ENCODE results near the gene PPM1E. TPM values are rescaled to one million over a fixed set of nuclear protein-coding genes. Genes with fewer than 3 reads are reported as not detected.

The PPM1E gene
- total and polyA plus RNA-seq, 2 of the 8 experiments (the other 6 are each of a cell fraction or from before 2014, with no cell fraction given), result 5.0 to 10.4 TPM

- Histone ChIP-seq H3K79me2 (ENCODE audit: control insufficient read depth in 1 of 2, insufficient read depth in 2 of 2, low read length in 2 of 2) (no peaks in the 10 kb centered on the region), H3K9me3 (ENCODE audit: insufficient read depth in 2 of 2, low read depth in 1 of 2, low read length in 1 of 2) (no peaks in the 10 kb centered on the region), H4K8ac (ENCODE audit: extremely low read depth, insufficient read depth, low read length) (no peak overlapping the region), H2BK20ac (ENCODE audit: low read length) (no peak overlapping the region), H2BK5ac (ENCODE audit: low read depth, low read length) (no peak overlapping the region), H4K20me1 (replicated peaks in 1 of 2; ENCODE audit: control insufficient read depth in 1 of 2, insufficient read depth in 2 of 2, low read length in 2 of 2) (no peaks in the 10 kb centered on the region), H4K5ac (ENCODE audit: insufficient read length, low read depth, low read length) (no peak overlapping the region), H2BK12ac (ENCODE audit: low read depth, low read length) (no peak overlapping the region), H3K9ac (replicated peaks in 1 of 4; ENCODE audit: extremely low read depth in 1 of 4, low read depth in 3 of 4, low read length in 3 of 4) (no peak overlapping the region), H2AFZ (ENCODE audit: low read length) (no peak overlapping the region), H4K91ac (replicated peaks; ENCODE audit: insufficient read length, low read length) (no peak overlapping the region), H3K56ac (replicated peaks; ENCODE audit: insufficient read length, low read depth, low read length) (no peak overlapping the region), H3K23ac (ENCODE audit: insufficient read length) (no peak overlapping the region), H3K14ac (ENCODE audit: insufficient read length) (no peak overlapping the region), H3K36me3 (ENCODE audit: control insufficient read depth in 2 of 4, insufficient read depth in 4 of 4, low read length in 3 of 4) (peaks cover 0 to 33% (median 13%) of the 10 kb centered on the region in 4 experiments; a peak in 5 of 8 replicates), H3K4ac (replicated peaks; ENCODE audit: insufficient read length, low read depth, low read length) (no peak overlapping the region), H3K27me3 (replicated peaks in 1 of 4; ENCODE audit: control insufficient read depth in 3 of 4, extremely low read depth in 1 of 4, insufficient read depth in 3 of 4, low read length in 3 of 4) (no peaks in the 10 kb centered on the region), H3K79me1 (ENCODE audit: low read depth, low read length) (no peaks in the 10 kb centered on the region), H2BK15ac (ENCODE audit: low read length) (no peak overlapping the region), H3K4me1 (replicated peaks in 1 of 4; ENCODE audit: control insufficient read depth in 3 of 4, insufficient read depth in 4 of 4, low read length in 3 of 4) (no peaks in the 10 kb centered on the region), H2BK120ac (replicated peaks; ENCODE audit: low read depth, low read length) (no peak overlapping the region), H3K27ac (ENCODE audit: low read depth, low read length) (no peak overlapping the region), H3K4me2 (ENCODE audit: insufficient read depth in 1 of 2, low read depth in 2 of 2, low read length in 2 of 2) (no peak overlapping the region), H3K4me3 (ENCODE audit: extremely low read depth in 1 of 4, insufficient read depth in 2 of 4, low read depth in 3 of 4, low read length in 4 of 4) (no peak overlapping the region), H3K23me2 (ENCODE audit: low read depth, low read length) (no peaks in the 10 kb centered on the region), H2AK5ac (ENCODE audit: low read depth, low read length) (no peak overlapping the region), H3K18ac (ENCODE audit: extremely low read depth, low read length) (no peak overlapping the region)
- no peak for DNase-seq (ENCODE audit: low read depth in 1 of 2, low spot score in 2 of 2)
- CTCF ChIA-PET (ENCODE audit: partially characterized antibody), result no interaction called here
- POLR2A ChIA-PET (ENCODE audit: partially characterized antibody), result interaction anchor here (0.6 kb wide), 1 partner anchor 17 kb away, joined by 3 read pairs; no protein-coding TSS in a partner anchor
- TF ChIP-seq CBX5 (IDR thresholded peaks at IDR 0.05; ENCODE audit: low read depth, low read length), result no peak
- 86% methylated on average over 2 of the region's 2 CpGs; no CpG with 5 or more reads in 1 of the 2 experiments for WGBS, 2 experiments (ENCODE audit: extremely low coverage in 1 of 2, insufficient coverage in 1 of 2, insufficient read length in 1 of 2, insufficient replicate concordance in 2 of 2, low coverage in 1 of 2, low lambda C conversion rate in 2 of 2, missing lambda C conversion rate in 1 of 2)
- no peak for FAIRE-seq
Measured at GRCh38 chr17:59011975-59012374, 256.3 kb downstream of the PPM1E start.

Data from H1 (cell line).